IMR-90 (cell line): ENCODE results near the gene ANKRD63. TPM values are rescaled to one million over a fixed set of nuclear protein-coding genes. Genes with fewer than 3 reads are reported as not detected.

Source experiments
- ATAC-seq: fragments of 200-7000 bp; cut with Tn5 transposase; 2 replicates; pipeline ENCODE4 v1.9.1; 2020; ENCODE audit warnings: low read depth, mild to moderate bottlenecking, moderate library complexity
- BruUV-seq: library from RNA; stranded (reverse); fragments of 400-500 nt; replicated peaks from 2 replicates; lab custom pipeline; 2021; lab: Mats Ljungman, UMichigan
- CTCF ChIA-PET: fragments of 300-600 bp; formaldehyde crosslinking; extraction: SDS; loops from one replicate; lab custom pipeline; 2021; ENCODE audit warnings: antibody characterized with exemption; lab: Yijun Ruan, JAX
- POLR2A ChIA-PET: fragments of 300-600 bp; sonication (Branson Sonifier 250); formaldehyde crosslinking; loops from one replicate; lab custom pipeline; 2022; ENCODE audit warnings: antibody characterized with exemption; ENCODE audit not compliant: unreplicated experiment; lab: Charles Lee
- DNase-seq: peaks from one replicate; pipeline ENCODE4 v3.0.0; 2013
- H2AFZ ChIP-seq: replicated peaks from 2 replicates; pipeline ENCODE3; 2013; ENCODE audit warnings: low read length, mild to moderate bottlenecking; ENCODE audit not compliant: poor library complexity
- H2AK5ac ChIP-seq: 2 replicates; pipeline ENCODE4 v1.6.1; 2013; ENCODE audit warnings: low read depth, low read length, inconsistent platforms
- H2AK9ac ChIP-seq: replicated peaks from 2 replicates; pipeline ENCODE3; 2013; ENCODE audit warnings: mild to moderate bottlenecking, low read depth, low read length, moderate library complexity; ENCODE audit not compliant: poor library complexity
- H2BK120ac ChIP-seq: 2 replicates; pipeline ENCODE4 v1.6.1; 2013; ENCODE audit warnings: low read depth, low read length, inconsistent platforms
- H2BK15ac ChIP-seq: 3 replicates; pipeline ENCODE4 v1.6.1; 2013; ENCODE audit warnings: low read depth, low read length, inconsistent platforms
- H2BK20ac ChIP-seq: 2 replicates; pipeline ENCODE4 v1.6.1; 2013; ENCODE audit warnings: low read depth, mild to moderate bottlenecking, inconsistent platforms, low read length, moderate library complexity
- H2BK5ac ChIP-seq: 2 replicates; pipeline ENCODE4 v1.6.1; 2013; ENCODE audit warnings: mild to moderate bottlenecking, low read depth, low read length, inconsistent platforms; ENCODE audit not compliant: poor library complexity, severe bottlenecking
- H3K14ac ChIP-seq: replicated peaks from 2 replicates; pipeline ENCODE4 v1.6.1; 2013; ENCODE audit warnings: low read depth, low read length, inconsistent platforms
- H3K18ac ChIP-seq: 2 replicates; pipeline ENCODE4 v1.6.1; 2013; ENCODE audit warnings: low read depth, low read length, control low read depth
- H3K23ac ChIP-seq: 2 replicates; pipeline ENCODE4 v1.6.1; 2013; ENCODE audit warnings: low read depth, low read length, inconsistent platforms
- H3K27ac ChIP-seq: 2 replicates; pipeline ENCODE4 v1.5.1; 2013; ENCODE audit warnings: mild to moderate bottlenecking, control low read depth, low read length; ENCODE audit not compliant: insufficient read depth
- H3K27me3 ChIP-seq: 2 replicates; pipeline ENCODE4 v1.6.1; 2013; ENCODE audit warnings: low read length; ENCODE audit not compliant: control insufficient read depth, insufficient read depth
- H3K36me3 ChIP-seq: 2 replicates; pipeline ENCODE4 v1.6.1; 2013; ENCODE audit warnings: low read length, mixed read lengths; ENCODE audit not compliant: control insufficient read depth, insufficient read depth
- H3K4ac ChIP-seq: 2 replicates; pipeline ENCODE4 v1.6.1; 2013; ENCODE audit warnings: low read depth, low read length, inconsistent platforms
- H3K4me1 ChIP-seq: 2 replicates; pipeline ENCODE4 v1.6.1; 2013; ENCODE audit warnings: low read length, mixed read lengths; ENCODE audit not compliant: control insufficient read depth, insufficient read depth
- H3K4me2 ChIP-seq: 2 replicates; pipeline ENCODE4 v1.6.1; 2013; ENCODE audit warnings: low read depth, mild to moderate bottlenecking, control low read depth, low read length, moderate library complexity
- H3K4me3 ChIP-seq: 2 replicates; pipeline ENCODE4 v1.5.1; 2013; ENCODE audit warnings: low read depth, mild to moderate bottlenecking, control low read depth, low read length, moderate library complexity; ENCODE audit not compliant: insufficient read depth
- H3K56ac ChIP-seq: 2 replicates; pipeline ENCODE4 v1.6.1; 2013; ENCODE audit warnings: low read length, inconsistent platforms; ENCODE audit not compliant: insufficient read depth; ENCODE audit errors: extremely low read depth
- H3K79me1 ChIP-seq, 2 experiments: 2 replicates each; pipeline ENCODE4 v1.6.1; 2013; ENCODE audit warnings: low read length in 2 of 2, inconsistent platforms in 1 of 2, low read depth in 1 of 2
- H3K9ac ChIP-seq: 2 replicates; pipeline ENCODE4 v1.6.1; 2013; ENCODE audit warnings: low read depth, low read length, control low read depth
- H3K9me1 ChIP-seq: 2 replicates; pipeline ENCODE4 v1.6.1; 2013; ENCODE audit warnings: low read length, inconsistent platforms; ENCODE audit not compliant: insufficient read depth
- H3K9me3 ChIP-seq: 2 replicates; pipeline ENCODE4 v1.6.1; 2013; ENCODE audit warnings: low read length; ENCODE audit not compliant: control insufficient read depth, insufficient read depth
- H4K20me1 ChIP-seq: 2 replicates; pipeline ENCODE4 v1.6.1; 2013; ENCODE audit warnings: low read length, inconsistent platforms; ENCODE audit not compliant: insufficient read depth
- H4K5ac ChIP-seq: 2 replicates; pipeline ENCODE4 v1.6.1; 2013; ENCODE audit warnings: mild to moderate bottlenecking, low read depth, low read length, control low read depth
- H4K8ac ChIP-seq, 2 experiments: 2 replicates each; pipeline ENCODE4 v1.6.1; 2013; ENCODE audit warnings: low read depth in 2 of 2, low read length in 2 of 2, control low read depth in 1 of 2, inconsistent platforms in 1 of 2
- H4K91ac ChIP-seq: 2 replicates; pipeline ENCODE4 v1.6.1; 2013; ENCODE audit warnings: low read depth, low read length, inconsistent platforms; ENCODE audit not compliant: insufficient read depth
- CEBPB ChIP-seq: IDR thresholded peaks from 2 replicates; pipeline ENCODE4 v1.6.1; 2012; ENCODE audit warnings: low read depth, low read length, improper control_type of control experiment
- CTCF ChIP-seq: conservative IDR thresholded peaks from 2 replicates; pipeline ENCODE4 v1.5.1; 2012; ENCODE audit warnings: mild to moderate bottlenecking, low read depth, low read length, improper control_type of control experiment
- FOS ChIP-seq: fragments of 150-350 bp; IDR thresholded peaks from 2 replicates; pipeline ENCODE4 v1.6.1; 2016; ENCODE audit warnings: low read depth, low read length
- MXI1 ChIP-seq: IDR thresholded peaks from 2 replicates; pipeline ENCODE4 v1.6.1; 2012; ENCODE audit warnings: low read depth, mild to moderate bottlenecking, low read length, moderate library complexity, borderline replicate concordance
- NFE2L2 ChIP-seq: fragments of 150-350 bp; IDR thresholded peaks from 2 replicates; pipeline ENCODE4 v1.6.1; 2016; ENCODE audit warnings: low read depth, mild to moderate bottlenecking, low read length
- RCOR1 ChIP-seq: IDR thresholded peaks from 2 replicates; pipeline ENCODE4 v1.6.1; 2012; ENCODE audit warnings: mild to moderate bottlenecking, low read length, improper control_type of control experiment; ENCODE audit not compliant: insufficient replicate concordance
- WGBS, 2 experiments: methylation state at CpG; one replicate each; pipeline versions ENCODE4 v1.1.5 to v1.1.7; 2013; ENCODE audit warnings: missing lambda C conversion rate in 2 of 2; ENCODE audit not compliant: insufficient read length in 1 of 2; ENCODE audit errors: extremely low coverage in 2 of 2; 5-methylcytosine and 5-hydroxymethylcytosine counted together
- dilution Hi-C: fragments of 300-500 bp; cut with HindIII; formaldehyde crosslinking; loops from one replicate; pipeline ENCODE4 v1.14.3; 2018; ENCODE audit warnings: low sequenced_read_pairs; ENCODE audit not compliant: unreplicated experiment
- in situ Hi-C: fragments of 300-500 bp; cut with MboI; formaldehyde crosslinking; loops from 3 replicates; pipeline ENCODE4 v1.14.3; 2019; ENCODE audit warnings: low sequenced_read_pairs, inconsistent platforms, mixed read lengths
- intact Hi-C: fragments of 100-400 bp; cut with micrococcal nuclease; formaldehyde crosslinking; loops from 2 replicates; pipeline ENCODE4 v1.10.0; 2022
- polyA plus RNA-seq, 3 experiments: library from polyadenylated mRNA; depleted of rRNA; stranded (reverse); fragments of >200 nt; gene quantifications; 2 replicates each; pipeline ENCODE4 v1.2.3, GENCODE V29; 2012; ENCODE audit warnings: low replicate concordance in 1 of 3
- total RNA-seq: library from RNA; depleted of rRNA; stranded (reverse); fragments of >200 nt; gene quantifications from 2 replicates; pipeline ENCODE4 v1.2.3, GENCODE V29; 2012

Gene ANKRD63
- total and polyA plus RNA-seq, 2 of the 4 experiments (the other 2 are of a cell fraction), result not detected

GRCh38 chr15:40313531-40314398 is 30.9 kb upstream of the ANKRD63 start:
- Histone ChIP-seq H3K23ac (peak overlapping the region; percentile 50; the same call in 1 of the 2 replicates), H3K9me3 (no peaks in the 10 kb centered on the region), H3K14ac (no peak overlapping the region), H3K18ac (no peak overlapping the region), H3K9ac (no peak overlapping the region), H4K91ac (no peak overlapping the region), H3K4ac (no peak overlapping the region), H2AFZ (peak overlapping the region; percentile 40), H2AK5ac (no peak overlapping the region), H2AK9ac (no peak overlapping the region), H2BK5ac (no peak overlapping the region), H4K8ac (no peak overlapping the region), H3K27me3 (peaks cover 48% of the 10 kb centered on the region), H4K20me1 (no peaks in the 10 kb centered on the region), H2BK15ac (no peak overlapping the region), H2BK20ac (no peak overlapping the region), H3K4me3 (no peak overlapping the region), H3K36me3 (no peaks in the 10 kb centered on the region), H2BK120ac (no peak overlapping the region), H3K4me2 (no peak overlapping the region), H3K9me1 (no peaks in the 10 kb centered on the region), H4K5ac (no peak overlapping the region), H3K56ac (no peak overlapping the region), H3K4me1 (no peaks in the 10 kb centered on the region), H3K79me1 (no peaks in the 10 kb centered on the region), H3K27ac (no peak overlapping the region)
- intact Hi-C loops, result no loop called here
- TF ChIP-seq CEBPB (no peak), RCOR1 (no peak), FOS (no peak), CTCF (no peak), MXI1 (no peak), NFE2L2 (no peak)
- in situ Hi-C loops, result no loop called here
- dilution Hi-C loops, result no loop called here
- no peak for DNase-seq
- no TSS peak for BruUV-seq
- ATAC-seq, result no peak
- ChIA-PET CTCF (no interaction called here), POLR2A (no interaction called here)
- 11% methylated on average over 1 of the region's 10 CpGs; no CpG with 5 or more reads in 1 of the 2 experiments for WGBS, 2 experiments
